ENCODE data around the gene DBNDD1. TPM values are rescaled to one million over a fixed set of nuclear protein-coding genes. Genes with fewer than 3 reads are reported as not detected.

The DBNDD1 gene
- total RNA-seq, 1 experiment from 2014 or later = 32.4 TPM

DNA sequence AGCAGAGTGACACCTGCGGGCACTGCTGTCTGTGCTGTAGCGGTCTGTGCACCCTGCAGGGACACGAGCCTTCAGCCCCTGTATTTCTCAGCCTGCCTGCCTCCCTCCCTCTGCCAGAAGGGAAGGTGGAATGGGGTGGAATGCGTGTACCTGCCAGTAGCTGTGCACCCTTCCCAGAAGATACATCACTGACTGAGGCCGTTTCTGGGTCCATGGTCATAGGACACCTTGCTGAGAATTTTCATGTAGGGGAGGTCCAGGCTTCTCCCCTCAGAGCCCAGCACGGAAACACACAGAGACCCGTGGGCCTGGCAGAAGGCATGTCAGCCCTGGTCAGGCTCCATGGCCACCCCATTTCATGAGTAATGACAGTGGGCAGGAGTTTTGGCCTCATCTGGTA is 16.5 kb downstream of the DBNDD1 start:
- CTCF ChIA-PET = no interaction called here
- no TSS peak for BruUV-seq (replicated peaks)
- H3K4me1 ChIP-seq (replicated peaks; ENCODE audit: insufficient read depth) = no peaks in the 10 kb centered on the region
- POLR2A ChIA-PET (ENCODE audit: unreplicated experiment) = no interaction called here
- no peak overlapping the region for H3K4me2 ChIP-seq
- no peaks in the 10 kb centered on the region for H3K27me3 ChIP-seq (ENCODE audit: insufficient read depth, low read depth)
- H2AFZ ChIP-seq = no peak overlapping the region
- H3K4me3 ChIP-seq = no peak overlapping the region
- H3K79me2 ChIP-seq (ENCODE audit: low read depth) = no peaks in the 10 kb centered on the region
- H3F3A ChIP-seq (ENCODE audit: insufficient read depth, low read depth) = peaks cover 6% of the 10 kb centered on the region; the same call in 1 of the 2 replicates
- no peaks in the 10 kb centered on the region for H3K36me3 ChIP-seq (ENCODE audit: low read depth)
- no peak overlapping the region for H3K27ac ChIP-seq
- H3K9me2 ChIP-seq (ENCODE audit: insufficient read depth) = no peaks in the 10 kb centered on the region
- H3K9me3 ChIP-seq (ENCODE audit: insufficient read depth, low read depth) = no peaks in the 10 kb centered on the region
- TF ChIP-seq, protein P1, sequence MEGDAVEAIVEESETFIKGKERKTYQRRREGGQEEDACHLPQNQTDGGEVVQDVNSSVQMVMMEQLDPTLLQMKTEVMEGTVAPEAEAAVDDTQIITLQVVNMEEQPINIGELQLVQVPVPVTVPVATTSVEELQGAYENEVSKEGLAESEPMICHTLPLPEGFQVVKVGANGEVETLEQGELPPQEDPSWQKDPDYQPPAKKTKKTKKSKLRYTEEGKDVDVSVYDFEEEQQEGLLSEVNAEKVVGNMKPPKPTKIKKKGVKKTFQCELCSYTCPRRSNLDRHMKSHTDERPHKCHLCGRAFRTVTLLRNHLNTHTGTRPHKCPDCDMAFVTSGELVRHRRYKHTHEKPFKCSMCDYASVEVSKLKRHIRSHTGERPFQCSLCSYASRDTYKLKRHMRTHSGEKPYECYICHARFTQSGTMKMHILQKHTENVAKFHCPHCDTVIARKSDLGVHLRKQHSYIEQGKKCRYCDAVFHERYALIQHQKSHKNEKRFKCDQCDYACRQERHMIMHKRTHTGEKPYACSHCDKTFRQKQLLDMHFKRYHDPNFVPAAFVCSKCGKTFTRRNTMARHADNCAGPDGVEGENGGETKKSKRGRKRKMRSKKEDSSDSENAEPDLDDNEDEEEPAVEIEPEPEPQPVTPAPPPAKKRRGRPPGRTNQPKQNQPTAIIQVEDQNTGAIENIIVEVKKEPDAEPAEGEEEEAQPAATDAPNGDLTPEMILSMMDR (conservative IDR thresholded peaks at IDR 0.05) = no peak
- TF ChIP-seq EZH2 (IDR thresholded peaks at IDR 0.05; ENCODE audit: low read depth) = no peak
- no peaks in the 10 kb centered on the region for H4K20me1 ChIP-seq (ENCODE audit: insufficient read depth)
- DNase-seq = no peak
- intact Hi-C loops (cut with micrococcal nuclease; ENCODE audit: unreplicated experiment) = no loop called here

DNA sequence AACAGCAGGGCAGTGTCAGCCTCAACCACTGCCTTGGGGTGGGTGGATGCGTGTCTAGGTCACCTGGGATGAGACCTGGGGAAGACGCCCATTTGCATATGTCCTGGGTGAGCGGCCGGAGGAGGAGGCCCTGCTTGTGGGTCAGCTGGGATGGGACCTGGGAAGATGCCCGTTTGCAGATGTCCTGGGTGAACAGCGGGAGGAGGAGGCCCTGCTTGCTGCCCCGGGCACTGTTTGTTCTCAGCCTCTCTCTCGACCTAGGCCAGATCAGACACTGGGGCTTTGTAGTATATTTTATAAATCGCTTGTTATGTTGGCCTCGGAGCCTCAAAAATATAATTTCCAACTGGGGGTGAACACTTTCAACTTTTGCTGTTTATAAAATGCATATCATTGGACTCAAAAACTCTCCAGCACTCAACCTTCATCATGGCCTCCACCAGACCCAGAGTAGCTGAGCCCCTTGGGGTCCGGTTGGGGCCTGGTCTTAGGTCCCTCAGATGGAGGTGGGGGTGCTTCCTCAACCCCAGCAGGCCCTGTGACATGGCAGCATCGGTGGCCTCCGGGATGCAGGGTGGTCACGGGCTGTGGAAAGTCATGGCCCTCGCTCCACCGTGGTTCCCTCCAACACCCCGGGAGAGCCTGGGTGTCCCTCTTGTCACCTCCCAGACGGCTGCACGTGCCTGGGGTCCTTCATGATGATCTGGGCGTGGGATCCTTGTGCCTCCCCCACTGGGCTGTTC is 17.3 kb downstream of the DBNDD1 start:
- Histone ChIP-seq H3K36me3 (ENCODE audit: low read depth) (no peaks in the 10 kb centered on the region), H3K9me3 (ENCODE audit: insufficient read depth, low read depth) (no peaks in the 10 kb centered on the region; the same call in 1 of the 2 replicates), H3K4me3 (no peak overlapping the region), H3K4me2 (no peak overlapping the region), H2AFZ (no peak overlapping the region), H3F3A (ENCODE audit: insufficient read depth, low read depth) (peaks cover 14% of the 10 kb centered on the region), H3K9me2 (ENCODE audit: insufficient read depth) (no peaks in the 10 kb centered on the region), H4K20me1 (ENCODE audit: insufficient read depth) (no peaks in the 10 kb centered on the region), H3K79me2 (ENCODE audit: low read depth) (no peaks in the 10 kb centered on the region), H3K4me1 (replicated peaks; ENCODE audit: insufficient read depth) (no peaks in the 10 kb centered on the region), H3K27ac (no peak overlapping the region), H3K27me3 (ENCODE audit: insufficient read depth, low read depth) (no peaks in the 10 kb centered on the region)
- POLR2A ChIA-PET (ENCODE audit: unreplicated experiment) = interaction anchor here (0.7 kb wide), 1 partner anchor 30 kb away, joined by 22 read pairs; no protein-coding TSS in a partner anchor
- BruUV-seq (replicated peaks) = no TSS peak
- TF ChIP-seq EZH2 (IDR thresholded peaks at IDR 0.05; ENCODE audit: low read depth) = no peak
- TF ChIP-seq, protein P1 (conservative IDR thresholded peaks at IDR 0.05) = no peak
- no peak for DNase-seq
- intact Hi-C loops (cut with micrococcal nuclease; ENCODE audit: unreplicated experiment) = no loop called here
- CTCF ChIA-PET = no interaction called here

DNA sequence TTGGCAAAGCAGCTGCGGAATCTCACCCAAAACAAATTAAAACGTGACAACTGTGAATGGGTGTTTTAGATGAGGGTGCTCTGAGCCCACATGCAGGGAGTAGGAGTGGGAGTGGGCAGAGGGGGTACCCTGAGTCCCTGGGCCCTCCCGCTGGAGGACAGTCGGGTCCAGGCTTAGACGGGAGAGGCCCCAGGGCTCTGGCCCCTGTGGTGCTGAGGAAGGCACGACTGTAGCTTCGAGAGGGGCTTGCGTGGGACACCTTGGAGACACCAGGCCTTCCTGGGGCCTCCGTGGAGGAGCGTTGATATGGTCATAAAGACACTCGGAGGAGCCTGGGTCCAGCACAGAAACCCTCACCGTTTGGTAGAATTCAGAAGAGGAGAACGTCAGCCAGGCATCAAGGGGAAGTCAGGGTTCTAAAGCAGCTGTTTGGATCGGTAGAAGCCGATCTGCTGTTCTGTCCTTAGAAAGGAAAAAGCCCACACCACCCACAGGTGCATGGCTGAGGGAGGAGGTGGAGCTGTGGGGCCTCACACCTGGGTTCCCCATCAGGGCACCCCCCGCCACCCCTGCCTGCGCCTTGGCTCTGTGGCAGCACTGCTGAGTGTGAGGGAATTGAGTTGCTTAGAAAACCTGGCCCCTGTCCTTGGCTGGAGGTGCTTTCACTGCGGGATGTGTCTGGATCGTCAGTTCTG is 18.4 kb downstream of the DBNDD1 start:
- no peaks in the 10 kb centered on the region for H4K20me1 ChIP-seq (ENCODE audit: insufficient read depth)
- no peak overlapping the region for H3K4me2 ChIP-seq
- no peaks in the 10 kb centered on the region for H3K4me1 ChIP-seq (replicated peaks; ENCODE audit: insufficient read depth)
- H3K36me3 ChIP-seq (ENCODE audit: low read depth) = 0 out of 2 replicates have a peak, but pooled peaks cover 6% of the 10 kb centered on the region
- no peak overlapping the region for H3K4me3 ChIP-seq
- no peaks in the 10 kb centered on the region for H3K79me2 ChIP-seq (ENCODE audit: low read depth)
- H2AFZ ChIP-seq = no peak overlapping the region
- peaks cover 24% of the 10 kb centered on the region for H3F3A ChIP-seq (ENCODE audit: insufficient read depth, low read depth)
- TF ChIP-seq, protein P1 (conservative IDR thresholded peaks at IDR 0.05) = no peak
- TF ChIP-seq EZH2 (IDR thresholded peaks at IDR 0.05; ENCODE audit: low read depth) = no peak
- H3K27ac ChIP-seq = no peak overlapping the region
- H3K9me2 ChIP-seq (ENCODE audit: insufficient read depth) = no peaks in the 10 kb centered on the region
- DNase-seq = no peak
- CTCF ChIA-PET = no interaction called here
- POLR2A ChIA-PET (ENCODE audit: unreplicated experiment) = interaction anchor here (0.7 kb wide), 1 partner anchor 29 kb away, joined by 22 read pairs; no protein-coding TSS in a partner anchor
- intact Hi-C loops (cut with micrococcal nuclease; ENCODE audit: unreplicated experiment) = no loop called here
- BruUV-seq (replicated peaks) = no TSS peak
- no peaks in the 10 kb centered on the region for H3K27me3 ChIP-seq (ENCODE audit: insufficient read depth, low read depth)
- peaks cover 9% of the 10 kb centered on the region for H3K9me3 ChIP-seq (ENCODE audit: insufficient read depth, low read depth)
